Gastrocnemius medialis (tissue), 4 donors: ENCODE measurements around the gene DIP2C.

Experiments
- POLR2A ChIP-seq, 2 donors: fragments of 450-650 bp; IDR thresholded peaks; one replicate each; pipeline ENCODE4 v1.6.1; 2017; ENCODE audit warnings: antibody characterized with exemption in 2 of 2, mild to moderate bottlenecking in 2 of 2, moderate library complexity in 2 of 2
- TF ChIP-seq, protein P1 (sequence below), 5 experiments: fragments of 450-650 bp in 3 of 5; fragments of 200-600 bp in 2 of 5; sonication (generic) in 2 of 5; IDR thresholded peaks in 4 of 5; conservative IDR thresholded peaks in 1 of 5; 1 replicate in 4 of 5; 2 replicates in 1 of 5; pipeline ENCODE4 v1.5.1; 2016 to 2019; ENCODE audit warnings: antibody characterized with exemption in 5 of 5, mild to moderate bottlenecking in 3 of 5, moderate library complexity in 3 of 5

DNA sequence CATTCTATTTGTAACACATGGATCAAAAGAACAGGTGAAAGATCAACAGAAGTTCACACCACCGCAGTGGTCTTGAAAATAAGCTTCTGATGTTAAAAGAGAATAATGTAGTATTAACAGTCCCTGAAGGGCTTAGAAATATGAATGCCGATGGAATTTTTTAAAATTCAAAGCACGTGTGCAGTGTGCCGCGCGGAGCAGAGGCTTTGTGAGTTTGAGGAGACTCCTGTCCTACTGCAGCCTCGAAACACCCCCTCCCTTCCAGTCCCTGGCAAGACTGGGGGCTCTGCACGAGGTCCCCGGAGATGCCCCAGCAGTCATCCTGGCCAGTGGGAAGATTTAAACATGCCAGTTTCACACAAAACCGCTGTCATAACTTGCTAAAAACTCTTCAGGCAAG is 196.6 kb downstream of the DIP2C start:
- no peak for TF ChIP-seq POLR2A (IDR thresholded peaks at IDR 0.05)
- TF ChIP-seq, protein P1, sequence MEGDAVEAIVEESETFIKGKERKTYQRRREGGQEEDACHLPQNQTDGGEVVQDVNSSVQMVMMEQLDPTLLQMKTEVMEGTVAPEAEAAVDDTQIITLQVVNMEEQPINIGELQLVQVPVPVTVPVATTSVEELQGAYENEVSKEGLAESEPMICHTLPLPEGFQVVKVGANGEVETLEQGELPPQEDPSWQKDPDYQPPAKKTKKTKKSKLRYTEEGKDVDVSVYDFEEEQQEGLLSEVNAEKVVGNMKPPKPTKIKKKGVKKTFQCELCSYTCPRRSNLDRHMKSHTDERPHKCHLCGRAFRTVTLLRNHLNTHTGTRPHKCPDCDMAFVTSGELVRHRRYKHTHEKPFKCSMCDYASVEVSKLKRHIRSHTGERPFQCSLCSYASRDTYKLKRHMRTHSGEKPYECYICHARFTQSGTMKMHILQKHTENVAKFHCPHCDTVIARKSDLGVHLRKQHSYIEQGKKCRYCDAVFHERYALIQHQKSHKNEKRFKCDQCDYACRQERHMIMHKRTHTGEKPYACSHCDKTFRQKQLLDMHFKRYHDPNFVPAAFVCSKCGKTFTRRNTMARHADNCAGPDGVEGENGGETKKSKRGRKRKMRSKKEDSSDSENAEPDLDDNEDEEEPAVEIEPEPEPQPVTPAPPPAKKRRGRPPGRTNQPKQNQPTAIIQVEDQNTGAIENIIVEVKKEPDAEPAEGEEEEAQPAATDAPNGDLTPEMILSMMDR (IDR thresholded peaks at IDR 0.05 in 4 of 5, conservative IDR thresholded peaks at IDR 0.05 in 1 of 5) = no peak
